Liver (tissue), 9 donors: Measurements from ENCODE around the gene OST4. TPM values are rescaled to one million over a fixed set of nuclear protein-coding genes. Genes with fewer than 3 reads are reported as not detected.

Source experiments
- DNase-seq: peaks from one replicate; pipeline ENCODE4 v3.0.0-alpha.2; 2017; ENCODE audit warnings: low spot score
- H3K27ac ChIP-seq, 2 donors: one replicate each; pipeline ENCODE4 v1.7.0; 2013; ENCODE audit warnings: inconsistent platforms in 2 of 2, low read length in 2 of 2, control low read depth in 1 of 2, low read depth in 1 of 2, mild to moderate bottlenecking in 1 of 2
- H3K27me3 ChIP-seq, 4 donors: one replicate each; pipeline versions ENCODE4 v1.6.1 to v1.7.0; 2013; ENCODE audit warnings: low read length in 3 of 4, inconsistent platforms in 1 of 4, mild to moderate bottlenecking in 1 of 4, moderate library complexity in 1 of 4; ENCODE audit not compliant: control insufficient read depth in 4 of 4, insufficient read depth in 4 of 4
- H3K36me3 ChIP-seq, 4 donors: one replicate each; pipeline versions ENCODE4 v1.6.1 to v1.7.0; 2013; ENCODE audit warnings: low read length in 3 of 4, mild to moderate bottlenecking in 3 of 4, low read depth in 1 of 4, moderate library complexity in 1 of 4; ENCODE audit not compliant: control insufficient read depth in 4 of 4, insufficient read depth in 3 of 4
- H3K4me1 ChIP-seq, 4 donors: one replicate each; pipeline versions ENCODE4 v1.6.1 to v1.7.0; 2013; ENCODE audit warnings: low read length in 3 of 4, mild to moderate bottlenecking in 3 of 4, moderate library complexity in 1 of 4; ENCODE audit not compliant: control insufficient read depth in 4 of 4, insufficient read depth in 4 of 4
- H3K4me3 ChIP-seq, 3 donors: one replicate each; pipeline versions ENCODE4 v1.6.1 to v1.7.0; 2013; ENCODE audit warnings: low read length in 3 of 3, control low read depth in 1 of 3, low read depth in 1 of 3, mild to moderate bottlenecking in 1 of 3
- H3K9ac ChIP-seq, 2 donors: one replicate each; pipeline ENCODE4 v1.7.0; 2013; ENCODE audit warnings: low read length in 2 of 2, mild to moderate bottlenecking in 2 of 2, moderate library complexity in 2 of 2, control low read depth in 1 of 2, low read depth in 1 of 2
- H3K9me3 ChIP-seq, 4 donors: one replicate each; pipeline versions ENCODE4 v1.6.1 to v1.7.0; 2013; ENCODE audit warnings: low read length in 3 of 4; ENCODE audit not compliant: control insufficient read depth in 4 of 4
- EGR1 ChIP-seq, 2 donors: IDR thresholded peaks; 2 replicates each; pipeline ENCODE4 v1.6.1; 2016 to 2018; ENCODE audit warnings: antibody characterized with exemption in 2 of 2, low read depth in 2 of 2
- FOXA1 ChIP-seq: IDR thresholded peaks from 2 replicates; pipeline ENCODE4 v1.6.1; 2016; ENCODE audit warnings: antibody characterized with exemption
- FOXA2 ChIP-seq: IDR thresholded peaks from 2 replicates; pipeline ENCODE4 v1.6.1; 2016; ENCODE audit warnings: antibody characterized with exemption
- GABPA ChIP-seq, 2 donors: IDR thresholded peaks in 1 of 2; conservative IDR thresholded peaks in 1 of 2; 2 replicates each; pipeline ENCODE4 v1.6.1; 2016; ENCODE audit warnings: antibody characterized with exemption in 2 of 2, mild to moderate bottlenecking in 1 of 2, moderate library complexity in 1 of 2
- HNF4A ChIP-seq, 2 donors: conservative IDR thresholded peaks; 2 replicates each; pipeline ENCODE4 v1.6.1; 2016; ENCODE audit warnings: antibody characterized with exemption in 2 of 2, mild to moderate bottlenecking in 2 of 2
- HNF4G ChIP-seq: IDR thresholded peaks from 2 replicates; pipeline ENCODE4 v1.6.1; 2016; ENCODE audit warnings: antibody characterized with exemption
- JUND ChIP-seq, 2 donors: IDR thresholded peaks; 2 replicates each; pipeline ENCODE4 v1.6.1; 2016; ENCODE audit warnings: antibody characterized with exemption in 2 of 2
- NR2F2 ChIP-seq: IDR thresholded peaks from 2 replicates; pipeline ENCODE4 v1.6.1; 2016; ENCODE audit warnings: antibody characterized with exemption
- RAD21 ChIP-seq, 2 donors: IDR thresholded peaks; 2 replicates each; pipeline ENCODE4 v1.6.1; 2016; ENCODE audit warnings: antibody characterized with exemption in 2 of 2, mild to moderate bottlenecking in 2 of 2
- RXRA ChIP-seq, 2 donors: IDR thresholded peaks; 2 replicates each; pipeline ENCODE4 v1.6.1; 2017 to 2018; ENCODE audit warnings: antibody characterized with exemption in 2 of 2, mild to moderate bottlenecking in 1 of 2
- SP1 ChIP-seq: IDR thresholded peaks from 2 replicates; pipeline ENCODE4 v1.6.1; 2018; ENCODE audit warnings: antibody characterized with exemption, mild to moderate bottlenecking
- TAF1 ChIP-seq: conservative IDR thresholded peaks from 2 replicates; pipeline ENCODE4 v1.6.1; 2016; ENCODE audit warnings: antibody characterized with exemption, mild to moderate bottlenecking
- YY1 ChIP-seq: IDR thresholded peaks from 2 replicates; pipeline ENCODE4 v1.6.1; 2016; ENCODE audit warnings: antibody characterized with exemption, mild to moderate bottlenecking
- WGBS: extraction: QIAGEN DNeasy Blood & Tissue Kit; methylation state at CpG from one replicate; pipeline ENCODE4 v1.1.7; 2013; 5-methylcytosine and 5-hydroxymethylcytosine counted together
- polyA plus RNA-seq, 2 donors: library from polyadenylated mRNA; stranded (reverse) in 1 of 2; unstranded in 1 of 2; fragments of 200-250 nt in 1 of 2; fragments of >200 nt in 1 of 2; fragmentation: Nextera tagmentation in 1 of 2; extraction: Ambion mirVana in 1 of 2; gene quantifications; one replicate each; pipeline versions ENCODE4 v1.2.1 to v1.2.3, GENCODE V29; 2013 to 2015
- total RNA-seq, 2 donors: library from RNA; depleted of rRNA; stranded (reverse); fragments of >200 nt; gene quantifications; one replicate each; pipeline ENCODE4 v1.2.3, GENCODE V29; 2014
- TF ChIP-seq, protein P1 (sequence below): IDR thresholded peaks from 2 replicates; pipeline ENCODE4 v1.6.1; 2016; ENCODE audit warnings: antibody characterized with exemption
- TF ChIP-seq, protein P2 (sequence below): IDR thresholded peaks from 2 replicates; pipeline ENCODE4 v1.6.1; 2016; ENCODE audit warnings: antibody characterized with exemption
- TF ChIP-seq, protein P3 (sequence below): IDR thresholded peaks from 2 replicates; pipeline ENCODE4 v1.6.1; 2016; ENCODE audit warnings: antibody characterized with exemption
- donor health status: healthy.
- donor health status: healthy.
- donor health status: healthy.
- donor health status: healthy.
- donor health status: healthy.

The OST4 gene
- total and polyA plus RNA-seq, 4 donors: 94.8 to 377 (median 206) TPM

DNA sequence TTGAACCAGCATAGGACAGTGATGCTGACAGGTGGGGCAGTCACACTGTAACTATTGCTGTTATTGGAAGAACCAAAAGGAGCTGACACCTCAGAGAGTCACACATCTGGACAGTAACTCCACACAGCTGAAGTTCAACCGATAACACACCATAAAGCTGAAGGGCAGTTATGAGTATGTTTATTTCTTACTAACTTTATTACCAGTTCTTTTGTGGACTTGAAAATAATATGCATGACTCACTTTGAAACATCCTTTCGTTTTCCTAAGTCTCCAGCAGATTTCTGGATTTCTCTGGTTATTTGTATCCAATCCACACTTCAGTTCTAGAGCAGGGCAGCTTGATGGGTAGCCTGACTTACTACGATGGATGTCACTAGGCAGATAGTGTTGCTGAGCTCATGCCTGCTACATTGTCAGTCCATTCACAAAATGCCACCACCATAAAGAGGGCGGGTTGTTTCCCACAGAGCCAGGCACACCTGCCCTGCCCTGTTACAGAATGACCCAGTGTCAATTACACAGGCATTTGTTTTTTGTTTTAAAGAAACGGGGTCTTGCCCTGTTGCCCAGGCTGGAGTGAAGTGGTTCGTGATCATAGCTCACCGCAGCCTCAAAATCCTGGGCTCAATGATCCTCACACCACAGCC is 28.3 kb downstream of the OST4 start (continued):
- TF ChIP-seq, protein P1, sequence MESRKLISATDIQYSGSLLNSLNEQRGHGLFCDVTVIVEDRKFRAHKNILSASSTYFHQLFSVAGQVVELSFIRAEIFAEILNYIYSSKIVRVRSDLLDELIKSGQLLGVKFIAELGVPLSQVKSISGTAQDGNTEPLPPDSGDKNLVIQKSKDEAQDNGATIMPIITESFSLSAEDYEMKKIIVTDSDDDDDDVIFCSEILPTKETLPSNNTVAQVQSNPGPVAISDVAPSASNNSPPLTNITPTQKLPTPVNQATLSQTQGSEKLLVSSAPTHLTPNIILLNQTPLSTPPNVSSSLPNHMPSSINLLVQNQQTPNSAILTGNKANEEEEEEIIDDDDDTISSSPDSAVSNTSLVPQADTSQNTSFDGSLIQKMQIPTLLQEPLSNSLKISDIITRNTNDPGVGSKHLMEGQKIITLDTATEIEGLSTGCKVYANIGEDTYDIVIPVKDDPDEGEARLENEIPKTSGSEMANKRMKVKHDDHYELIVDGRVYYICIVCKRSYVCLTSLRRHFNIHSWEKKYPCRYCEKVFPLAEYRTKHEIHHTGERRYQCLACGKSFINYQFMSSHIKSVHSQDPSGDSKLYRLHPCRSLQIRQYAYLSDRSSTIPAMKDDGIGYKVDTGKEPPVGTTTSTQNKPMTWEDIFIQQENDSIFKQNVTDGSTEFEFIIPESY: no peak
- TF ChIP-seq HNF4G (no peak), RAD21 (IDR thresholded peaks at IDR 0.05) (no peak), YY1 (no peak), GABPA (IDR thresholded peaks at IDR 0.05 in 1 of 2, conservative IDR thresholded peaks at IDR 0.05 in 1 of 2) (no peak)
- TF ChIP-seq, protein P2, sequence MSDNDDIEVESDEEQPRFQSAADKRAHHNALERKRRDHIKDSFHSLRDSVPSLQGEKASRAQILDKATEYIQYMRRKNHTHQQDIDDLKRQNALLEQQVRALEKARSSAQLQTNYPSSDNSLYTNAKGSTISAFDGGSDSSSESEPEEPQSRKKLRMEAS: no peak

- Histone ChIP-seq H3K36me3 (peaks cover 23 to 52% (median 39%) of the 10 kb centered on the region in 4 donors), H3K27ac (no peak overlapping the region), H3K9me3 (no peaks in the 10 kb centered on the region), H3K4me1 (peaks cover 0 to 11% (median 3%) of the 10 kb centered on the region in 4 donors), H3K27me3 (no peaks in the 10 kb centered on the region), H3K4me3 (no peak overlapping the region), H3K9ac (no peak overlapping the region)
- DNase-seq: no peak
- TF ChIP-seq RXRA (IDR thresholded peaks at IDR 0.05) (no peak), EGR1 (IDR thresholded peaks at IDR 0.05; ENCODE audit: low read depth in 2 of 2) (no peak), FOXA2 (no peak), RAD21 (IDR thresholded peaks at IDR 0.05) (no peak), SP1 (no peak), NR2F2 (no peak), FOXA1 (no peak), TAF1 (no peak), JUND (IDR thresholded peaks at IDR 0.05) (no peak), HNF4A (conservative IDR thresholded peaks at IDR 0.05) (no peak), HNF4G (no peak)
- TF ChIP-seq, protein P3, sequence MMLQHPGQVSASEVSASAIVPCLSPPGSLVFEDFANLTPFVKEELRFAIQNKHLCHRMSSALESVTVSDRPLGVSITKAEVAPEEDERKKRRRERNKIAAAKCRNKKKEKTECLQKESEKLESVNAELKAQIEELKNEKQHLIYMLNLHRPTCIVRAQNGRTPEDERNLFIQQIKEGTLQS: no peak
- TF ChIP-seq, protein P2: no peak
- WGBS: 90% methylated on average over 10 of the region's 10 CpGs
These were observed 29.2 kb downstream of the OST4 start for GRCh38 chr2:27042159-27042661.

DNA sequence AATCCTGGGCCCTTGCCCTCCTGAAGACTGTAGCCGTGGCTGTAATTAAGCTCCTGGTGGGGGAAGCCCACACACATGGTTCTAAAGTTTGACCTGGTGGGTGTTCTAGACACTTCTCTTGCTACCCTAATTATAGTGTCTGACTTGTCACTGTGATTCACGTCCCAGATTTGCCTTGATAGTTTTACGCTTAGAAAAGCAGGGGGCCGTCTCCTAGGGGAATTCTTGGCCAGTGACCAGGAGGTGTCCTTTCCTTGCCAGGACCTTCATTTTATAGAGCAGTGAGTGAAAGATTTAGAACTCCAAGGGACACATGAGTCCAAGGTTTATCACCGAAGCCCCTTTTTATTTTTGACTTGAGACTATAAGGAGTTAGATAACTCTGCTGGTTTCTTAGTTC is 29.7 kb downstream of the OST4 start:
- H3K27ac ChIP-seq: no peak overlapping the region
- 83% methylated on average over 5 of the region's 5 CpGs for WGBS
- no peaks in the 10 kb centered on the region for H3K9me3 ChIP-seq
- peaks cover 23 to 57% (median 43%) of the 10 kb centered on the region in 4 donors for H3K36me3 ChIP-seq
- no peak overlapping the region for H3K4me3 ChIP-seq
- H3K27me3 ChIP-seq: no peaks in the 10 kb centered on the region
- no peak for DNase-seq
- peaks cover 0 to 11% (median 3%) of the 10 kb centered on the region in 4 donors for H3K4me1 ChIP-seq
- no peak overlapping the region for H3K9ac ChIP-seq
- TF ChIP-seq, protein P3: no peak
- TF ChIP-seq GABPA (IDR thresholded peaks at IDR 0.05 in 1 of 2, conservative IDR thresholded peaks at IDR 0.05 in 1 of 2) (no peak), FOXA2 (no peak), TAF1 (no peak), YY1 (no peak), RAD21 (IDR thresholded peaks at IDR 0.05) (no peak), EGR1 (IDR thresholded peaks at IDR 0.05; ENCODE audit: low read depth in 2 of 2) (no peak), SP1 (no peak), HNF4G (no peak), FOXA1 (no peak)
- TF ChIP-seq, protein P1: no peak
- TF ChIP-seq, protein P2: no peak
